GM12872 (cell line): ENCODE data around the gene AKAP7.

Experiments used
- CTCF ChIP-seq: IDR thresholded peaks from 3 replicates; pipeline ENCODE4 v1.5.1; 2011; ENCODE audit warnings: low read depth, mild to moderate bottlenecking, low read length, moderate library complexity; ENCODE audit not compliant: insufficient read depth

The AKAP7 gene

GRCh38 chr6:131286469-131287040 is 151.3 kb downstream of the AKAP7 start:
- TF ChIP-seq CTCF = no peak

- TF ChIP-seq CTCF = no peak
Measured at GRCh38 chr6:131288214-131288613, 152.9 kb downstream of the AKAP7 start.

- TF ChIP-seq CTCF = no peak
Measured at GRCh38 chr6:131290955-131291354, 155.7 kb downstream of the AKAP7 start.

GRCh38 chr6:131292145-131292938 is 157.1 kb downstream of the AKAP7 start:
- TF ChIP-seq CTCF = no peak

GRCh38 chr6:131293472-131293911 is 158.2 kb downstream of the AKAP7 start:
- no peak for TF ChIP-seq CTCF

GRCh38 chr6:131295081-131295480 is 159.8 kb downstream of the AKAP7 start:
- TF ChIP-seq CTCF = no peak

GRCh38 chr6:131303338-131303930 is 168.2 kb downstream of the AKAP7 start:
- TF ChIP-seq CTCF = no peak
